Activated T-cell treated with anti-CD3 and anti-CD28 coated beads for 24 hours (primary cell): ENCODE measurements around the gene PPP3CA.

ENCODE experiments used
- DNase-seq: peaks from one replicate; pipeline ENCODE4 v3.0.0-alpha.2; 2020; ENCODE audit warnings: low read depth

Gene PPP3CA

GRCh38 chr4:101331017-101331416 is 16.3 kb downstream of the PPP3CA start:
- DNase-seq, result no peak

GRCh38 chr4:101329592-101329991 is 17.7 kb downstream of the PPP3CA start:
- DNase-seq, result no peak

- no peak for DNase-seq
Measured at GRCh38 chr4:101328063-101328602, 19.2 kb downstream of the PPP3CA start.

GRCh38 chr4:101326576-101326975 is 20.8 kb downstream of the PPP3CA start:
- no peak for DNase-seq

- DNase-seq, result no peak
Measured at GRCh38 chr4:101322743-101323142, 24.6 kb downstream of the PPP3CA start.

- DNase-seq, result no peak
Measured at GRCh38 chr4:101321481-101322042, 25.8 kb downstream of the PPP3CA start.

GRCh38 chr4:101315786-101316185 is 31.5 kb downstream of the PPP3CA start:
- no peak for DNase-seq

GRCh38 chr4:101315041-101315440 is 32.3 kb downstream of the PPP3CA start:
- DNase-seq, result no peak

GRCh38 chr4:101309925-101310324 is 37.4 kb downstream of the PPP3CA start:
- no peak for DNase-seq

GRCh38 chr4:101307899-101308298 is 39.4 kb downstream of the PPP3CA start:
- DNase-seq, result no peak

GRCh38 chr4:101306764-101307615 is 40.3 kb downstream of the PPP3CA start:
- DNase-seq, result no peak

- no peak for DNase-seq
Measured at GRCh38 chr4:101306225-101306624, 41.1 kb downstream of the PPP3CA start.

GRCh38 chr4:101304916-101305315 is 42.4 kb downstream of the PPP3CA start:
- no peak for DNase-seq

- DNase-seq, result no peak
Measured at GRCh38 chr4:101299899-101300540, 47.3 kb downstream of the PPP3CA start.

GRCh38 chr4:101299021-101299420 is 48.3 kb downstream of the PPP3CA start:
- no peak for DNase-seq

GRCh38 chr4:101295691-101296090 is 51.6 kb downstream of the PPP3CA start:
- no peak for DNase-seq

GRCh38 chr4:101294597-101294996 is 52.7 kb downstream of the PPP3CA start:
- no peak for DNase-seq

- DNase-seq, result no peak
Measured at GRCh38 chr4:101292901-101293300, 54.4 kb downstream of the PPP3CA start.

- no peak for DNase-seq
Measured at GRCh38 chr4:101292214-101292613, 55.1 kb downstream of the PPP3CA start.

- DNase-seq, result no peak
Measured at GRCh38 chr4:101291198-101291597, 56.1 kb downstream of the PPP3CA start.

GRCh38 chr4:101290654-101291053 is 56.7 kb downstream of the PPP3CA start:
- DNase-seq, result no peak

- no peak for DNase-seq
Measured at GRCh38 chr4:101289306-101289705, 58.0 kb downstream of the PPP3CA start.
